Fibroblast of the aortic adventitia (primary cell): ENCODE results near the gene SAMD10. TPM values are rescaled to one million over a fixed set of nuclear protein-coding genes. Genes with fewer than 3 reads are reported as not detected.
"Not testable (repeated sequence)": the region's sequence is repeated elsewhere in the genome, so short reads cannot be mapped to it uniquely, and the experiment has no call there.

Source experiments
- DNase-seq: peaks from one replicate; pipeline ENCODE4 v3.0.0-alpha.2; 2010; ENCODE audit warnings: low read depth
- H3K4me3 ChIP-seq: 2 replicates; pipeline ENCODE4 v1.5.1; 2011; ENCODE audit warnings: low read depth, mild to moderate bottlenecking, control low read depth, low read length, moderate library complexity
- CTCF ChIP-seq: IDR thresholded peaks from 2 replicates; pipeline ENCODE4 v1.5.1; 2011; ENCODE audit warnings: mild to moderate bottlenecking, low read length, control low read depth, inconsistent platforms; ENCODE audit not compliant: insufficient read depth
- total RNA-seq: library from RNA; depleted of rRNA; stranded (reverse); fragments of >200 nt; gene quantifications from 2 replicates; pipeline ENCODE4 v1.2.3, GENCODE V29; 2012; ENCODE audit warnings: low replicate concordance

The SAMD10 gene
- total RNA-seq, 1 donor: 2.3 TPM

GRCh38 chr20:64023361-64024140, 44.1 kb upstream of the SAMD10 start:
- no peak overlapping the region for H3K4me3 ChIP-seq
- TF ChIP-seq CTCF: no peak
- no peak for DNase-seq

- no peak for TF ChIP-seq CTCF
- no peak for DNase-seq
- H3K4me3 ChIP-seq: no peak overlapping the region
These were observed 43.4 kb upstream of the SAMD10 start for GRCh38 chr20:64022671-64023360.

GRCh38 chr20:64021124-64021975, 41.9 kb upstream of the SAMD10 start:
- no peak for DNase-seq
- TF ChIP-seq CTCF: no peak
- no peak overlapping the region for H3K4me3 ChIP-seq

- no peak for TF ChIP-seq CTCF
- no peak overlapping the region for H3K4me3 ChIP-seq
- no peak for DNase-seq
These were observed 36.2 kb upstream of the SAMD10 start for GRCh38 chr20:64015635-64016034.

- not testable (repeated sequence) for H3K4me3 ChIP-seq, DNase-seq
These were observed 33.1 kb upstream of the SAMD10 start for GRCh38 chr20:64012385-64013154.

- no peak for DNase-seq
- no peak overlapping the region for H3K4me3 ChIP-seq
- no peak for TF ChIP-seq CTCF
These were observed 31.9 kb upstream of the SAMD10 start for GRCh38 chr20:64011366-64011779.
